Heart right ventricle (tissue), 16 donors: ENCODE results near the gene KCNJ10. TPM values are rescaled to one million over a fixed set of nuclear protein-coding genes. Genes with fewer than 3 reads are reported as not detected.

Experiments used
- ATAC-seq, 8 donors: fragments of 200-7000 bp; cut with Tn5 transposase; one replicate each; pipeline ENCODE4 v1.9.1; 2020; ENCODE audit warnings: mild to moderate bottlenecking in 8 of 8, moderate library complexity in 8 of 8, moderate number of reproducible peaks in 1 of 8
- DNase-seq, 2 donors: peaks; one replicate each; pipeline ENCODE4 v3.0.0-alpha.2; 2020
- H3K27ac ChIP-seq, 10 donors: fragments of 200-600 bp; sonication (generic) in 2 of 10; one replicate each; pipeline versions ENCODE4 v1.5.0 to v1.8.0; 2020 to 2022; ENCODE audit warnings: mild to moderate bottlenecking in 3 of 10
- H3K27me3 ChIP-seq, 7 donors: fragments of 200-600 bp; one replicate each; pipeline ENCODE4 v1.8.0; 2021 to 2022; ENCODE audit warnings: mild to moderate bottlenecking in 2 of 7
- H3K36me3 ChIP-seq, 9 donors: fragments of 200-600 bp; sonication (generic) in 1 of 9; one replicate each; pipeline versions ENCODE4 v1.5.0 to v1.8.0; 2020 to 2022; ENCODE audit warnings: mild to moderate bottlenecking in 2 of 9
- H3K4me1 ChIP-seq, 9 donors: fragments of 200-600 bp; sonication (generic) in 1 of 9; one replicate each; pipeline versions ENCODE4 v1.5.0 to v1.8.0; 2020 to 2022; ENCODE audit warnings: mild to moderate bottlenecking in 4 of 9
- H3K4me3 ChIP-seq, 10 donors: fragments of 200-600 bp; sonication (generic) in 2 of 10; one replicate each; pipeline versions ENCODE4 v1.5.0 to v1.8.0; 2020 to 2022; ENCODE audit warnings: mild to moderate bottlenecking in 7 of 10, moderate library complexity in 2 of 10
- H3K9me3 ChIP-seq, 11 donors: fragments of 200-600 bp in 10 of 11; sonication (generic) in 2 of 11; one replicate each; pipeline versions ENCODE4 v1.5.0 to v1.8.0; 2013 to 2022; ENCODE audit warnings: mild to moderate bottlenecking in 2 of 11, control low read depth in 1 of 11, moderate library complexity in 1 of 11
- WGBS, 2 donors: extraction: QIAGEN DNeasy Blood & Tissue Kit; methylation state at CpG; one replicate each; pipeline ENCODE4 v1.1.7; 2013; ENCODE audit warnings: inconsistent platforms in 1 of 2; 5-methylcytosine and 5-hydroxymethylcytosine counted together
- intact Hi-C, 10 donors: fragments of 100-400 bp; cut with DNase I; formaldehyde crosslinking; loops; one replicate each; pipeline versions ENCODE4 v1.11.1 to v1.14.2; 2022
- polyA plus RNA-seq, 2 donors: library from polyadenylated mRNA; stranded (reverse); fragments of 200-250 nt; gene quantifications; one replicate each; pipeline ENCODE4 v1.2.3, GENCODE V29; 2013
- total RNA-seq, 10 donors: library from RNA; stranded (reverse); fragmentation: NEBNext Ultra II Directional in 3 of 10; extraction: Animal tissue kit (Norgen Biotek cat#: 25700) in 3 of 10; gene quantifications; one replicate each; pipeline versions ENCODE4 v1.2.1 to v1.2.4, GENCODE V29; 2021 to 2023
- TF ChIP-seq, protein P1 (sequence below), 9 donors: fragments of 200-600 bp; sonication (generic) in 2 of 9; IDR thresholded peaks; one replicate each; pipeline versions ENCODE4 v1.5.0 to v1.8.0; 2021 to 2022; ENCODE audit warnings: antibody characterized with exemption in 9 of 9, mild to moderate bottlenecking in 5 of 9, moderate library complexity in 1 of 9
- donor health status: Arrhythmogenic right ventricular cardiomyopathy.
- donor health status: ischemic (EF 13 %, LVEDD 7.1; RV severe dilation, severe dysfunction).
- donor health status: healthy with polysubstance abuse.
- donor health status: DM: no; HTN: yes; CAD: no.
- donor health status: DM: no; HTN: no; CAD: no.
- donor health status: ischemic (EF 25% LVEDD 6.9; RV normal size, moderate dysfunction).
- donor health status: ischemic (EF 25% LVEDD 5.7; RV mildly dilated, moderate dysfunction).
- donor health status: healthy.
- donor health status: DM: yes; HTN: yes; CAD: no.
- donor health status: Ischemic cardiomyopathy.
- donor health status: ischemic (EF 35%, LVEDD 5.7; RV mildly dilated, moderate dysfunction).
- donor health status: nonischemic (EF 11% LVEDD 7.7; RV severe dilation, severe dysfunction).
- donor health status: DM: yes; HTN: yes; CAD: no.
- donor health status: PGD.
- donor health status: ischemic (EF 29% LVEDD 5.4; RV normal size, mild dysfunction).
- donor health status: nonischemic (EF 23%, LVEDD 6.1; RV moderate dilation, normal function).

KCNJ10 gene
- total and polyA plus RNA-seq, 12 donors: 0.09 to 1.9 TPM; not detected in 10

DNA sequence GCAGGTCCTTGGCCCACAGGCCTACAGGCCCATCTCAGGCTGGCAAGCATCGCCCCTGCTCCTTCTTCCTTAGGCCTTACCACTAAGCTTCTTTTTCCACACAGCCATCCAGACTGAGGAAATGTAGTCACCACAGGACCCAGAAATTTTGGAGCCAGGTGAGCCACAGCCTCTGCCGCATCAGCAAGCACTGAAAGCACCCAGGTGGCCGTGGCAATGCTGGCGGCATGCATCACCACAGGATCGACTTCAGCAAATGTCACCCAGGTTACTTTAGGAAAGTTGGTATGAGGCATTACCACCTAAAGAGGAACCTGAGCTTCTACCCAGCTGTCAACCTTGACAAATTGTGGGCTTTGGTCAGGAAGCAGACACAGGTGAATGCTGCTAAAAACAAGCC is 49.8 kb downstream of the KCNJ10 start:
- peaks cover 0 to 20% (median 18%) of the 10 kb centered on the region in 9 donors for H3K4me1 ChIP-seq
- ATAC-seq (no peak), DNase-seq (no peak)
- TF ChIP-seq, protein P1, sequence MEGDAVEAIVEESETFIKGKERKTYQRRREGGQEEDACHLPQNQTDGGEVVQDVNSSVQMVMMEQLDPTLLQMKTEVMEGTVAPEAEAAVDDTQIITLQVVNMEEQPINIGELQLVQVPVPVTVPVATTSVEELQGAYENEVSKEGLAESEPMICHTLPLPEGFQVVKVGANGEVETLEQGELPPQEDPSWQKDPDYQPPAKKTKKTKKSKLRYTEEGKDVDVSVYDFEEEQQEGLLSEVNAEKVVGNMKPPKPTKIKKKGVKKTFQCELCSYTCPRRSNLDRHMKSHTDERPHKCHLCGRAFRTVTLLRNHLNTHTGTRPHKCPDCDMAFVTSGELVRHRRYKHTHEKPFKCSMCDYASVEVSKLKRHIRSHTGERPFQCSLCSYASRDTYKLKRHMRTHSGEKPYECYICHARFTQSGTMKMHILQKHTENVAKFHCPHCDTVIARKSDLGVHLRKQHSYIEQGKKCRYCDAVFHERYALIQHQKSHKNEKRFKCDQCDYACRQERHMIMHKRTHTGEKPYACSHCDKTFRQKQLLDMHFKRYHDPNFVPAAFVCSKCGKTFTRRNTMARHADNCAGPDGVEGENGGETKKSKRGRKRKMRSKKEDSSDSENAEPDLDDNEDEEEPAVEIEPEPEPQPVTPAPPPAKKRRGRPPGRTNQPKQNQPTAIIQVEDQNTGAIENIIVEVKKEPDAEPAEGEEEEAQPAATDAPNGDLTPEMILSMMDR (IDR thresholded peaks at IDR 0.05): no peak
- no peak overlapping the region for H3K4me3 ChIP-seq
- no peak overlapping the region for H3K27ac ChIP-seq
- H3K36me3 ChIP-seq: no peaks in the 10 kb centered on the region
- peaks cover 0 to 3% (median 0%) of the 10 kb centered on the region in 7 donors for H3K27me3 ChIP-seq
- H3K9me3 ChIP-seq: no peaks in the 10 kb centered on the region
- 85 to 96% methylated on average over 5 of the region's 5 CpGs for WGBS, 2 donors
- intact Hi-C loops: loop anchor here in 1 of 10 donors (5.0 kb wide), 1 partner anchor 223 kb away; no protein-coding TSS in a partner anchor

DNA sequence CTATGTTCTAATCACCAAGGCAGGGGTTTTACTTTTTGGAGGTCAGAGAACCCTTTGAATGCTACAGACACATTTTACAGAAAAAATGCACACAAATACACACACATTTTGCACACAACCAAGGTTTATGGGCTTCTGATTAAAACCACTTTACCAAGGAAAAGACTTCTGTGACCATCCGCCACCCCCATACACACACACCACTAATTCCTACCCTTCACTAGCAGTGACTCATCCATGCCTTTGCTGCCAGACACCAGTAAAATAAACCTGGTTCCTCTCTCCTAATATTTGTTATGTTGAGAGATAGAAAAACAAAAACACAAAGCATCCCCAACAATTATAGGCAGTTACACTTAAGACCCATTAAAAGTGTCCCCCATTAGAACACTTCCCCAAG is 51.1 kb downstream of the KCNJ10 start:
- TF ChIP-seq, protein P1 (IDR thresholded peaks at IDR 0.05): no peak
- H3K4me1 ChIP-seq: peaks cover 0 to 7% (median 6%) of the 10 kb centered on the region in 9 donors
- intact Hi-C loops: no loop called here
- WGBS, 2 donors: 95% methylated on average over 1 of the region's 1 CpG
- no peaks in the 10 kb centered on the region for H3K36me3 ChIP-seq
- ATAC-seq (no peak), DNase-seq (no peak)
- H3K9me3 ChIP-seq: no peaks in the 10 kb centered on the region
- H3K27ac ChIP-seq: no peak overlapping the region
- H3K4me3 ChIP-seq: no peak overlapping the region
- H3K27me3 ChIP-seq: peaks cover 0 to 4% (median 0%) of the 10 kb centered on the region in 7 donors

DNA sequence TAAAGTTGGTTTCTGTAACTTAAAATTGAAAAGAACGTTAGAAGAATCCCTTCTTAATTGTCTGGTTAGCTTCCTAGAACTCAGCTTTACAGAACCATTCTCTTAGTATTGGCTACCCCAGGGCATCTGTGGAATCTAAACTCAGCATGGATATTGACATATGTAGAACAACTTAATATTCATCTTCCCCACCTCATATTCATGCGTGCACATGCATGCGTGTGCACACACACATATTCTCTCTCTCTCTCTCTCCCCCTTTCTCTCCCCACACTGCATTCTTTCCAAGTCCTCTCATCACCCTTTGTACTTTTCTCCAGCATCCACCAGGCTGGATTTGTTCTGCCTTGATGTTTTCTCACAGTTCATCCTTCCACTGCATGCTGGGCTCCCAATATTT is 51.6 kb downstream of the KCNJ10 start:
- no peak for DNase-seq
- Histone ChIP-seq H3K4me1 (peaks cover 0 to 2% (median under 1%) of the 10 kb centered on the region in 9 donors), H3K27ac (no peak overlapping the region), H3K27me3 (peaks cover 0 to 6% (median 0%) of the 10 kb centered on the region in 7 donors), H3K36me3 (no peaks in the 10 kb centered on the region), H3K9me3 (no peaks in the 10 kb centered on the region), H3K4me3 (no peak overlapping the region)
- intact Hi-C loops: no loop called here
- TF ChIP-seq, protein P1 (IDR thresholded peaks at IDR 0.05): no peak
- ATAC-seq: no peak
- 79 to 81% methylated on average over 3 of the region's 3 CpGs for WGBS, 2 donors

DNA sequence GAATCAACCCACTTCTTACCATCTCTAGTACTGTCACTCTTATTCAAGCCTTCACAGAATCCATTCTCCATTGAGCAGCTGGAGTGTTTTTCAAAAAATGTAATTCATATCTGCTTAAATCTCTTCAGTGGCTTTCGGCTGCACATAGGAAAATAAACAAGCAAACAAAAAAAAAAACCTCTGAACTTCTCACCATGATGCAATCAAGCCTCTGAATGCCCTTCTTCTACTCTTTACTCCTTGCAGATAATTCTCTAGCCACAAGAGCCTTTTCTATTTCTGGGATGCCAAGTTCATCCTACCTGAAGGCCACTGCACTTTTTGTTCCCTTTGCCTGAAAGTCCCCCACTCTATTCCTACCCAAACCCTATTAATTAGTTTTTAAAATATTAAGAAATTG is 52.4 kb downstream of the KCNJ10 start:
- peaks cover 0 to 9% (median 0%) of the 10 kb centered on the region in 7 donors for H3K27me3 ChIP-seq
- no peak overlapping the region for H3K27ac ChIP-seq
- no peaks in the 10 kb centered on the region for H3K4me1 ChIP-seq
- no peaks in the 10 kb centered on the region for H3K9me3 ChIP-seq
- TF ChIP-seq, protein P1 (IDR thresholded peaks at IDR 0.05): no peak
- WGBS, 2 donors: 63 to 64% methylated on average over 1 of the region's 1 CpG
- no peak overlapping the region for H3K4me3 ChIP-seq
- no peak for DNase-seq
- H3K36me3 ChIP-seq: no peaks in the 10 kb centered on the region
- intact Hi-C loops: no loop called here
- ATAC-seq: no peak
